Urinary bladder (tissue), 4 donors: ENCODE results near the gene C19orf25. TPM values are rescaled to one million over a fixed set of nuclear protein-coding genes. Genes with fewer than 3 reads are reported as not detected.

Experiments
- DNase-seq: peaks from one replicate; pipeline ENCODE4 v3.0.0-alpha.2; 2015; ENCODE audit errors: extremely low spot score
- H3K27ac ChIP-seq: one replicate; pipeline ENCODE4 v1.5.1; 2013; ENCODE audit warnings: low read depth, mild to moderate bottlenecking, moderate library complexity
- H3K36me3 ChIP-seq: one replicate; pipeline ENCODE4 v1.6.1; 2013; ENCODE audit warnings: mild to moderate bottlenecking, moderate library complexity; ENCODE audit not compliant: insufficient read depth
- H3K4me1 ChIP-seq: one replicate; pipeline ENCODE4 v1.6.1; 2013; ENCODE audit warnings: mild to moderate bottlenecking, moderate library complexity; ENCODE audit not compliant: insufficient read depth
- H3K4me3 ChIP-seq: one replicate; pipeline ENCODE4 v1.5.1; 2013; ENCODE audit warnings: low read depth, low read length
- WGBS: extraction: QIAGEN DNeasy Blood & Tissue Kit; methylation state at CpG from one replicate; pipeline ENCODE4 v1.1.7; 2013; 5-methylcytosine and 5-hydroxymethylcytosine counted together
- polyA plus RNA-seq: library from polyadenylated mRNA; stranded (reverse); fragments of 200-250 nt; gene quantifications from one replicate; pipeline ENCODE4 v1.2.3, GENCODE V29; 2013
- total RNA-seq: library from RNA; depleted of rRNA; stranded (reverse); fragments of >200 nt; gene quantifications from one replicate; pipeline ENCODE4 v1.2.3, GENCODE V29; 2014
- donor health status: healthy with polysubstance abuse.
- donor health status: healthy.

Gene C19orf25
- total and polyA plus RNA-seq, 2 donors: 15.0 to 40.5 TPM

GRCh38 chr19:1495799-1496713 lies 17.0 kb upstream of the C19orf25 start:
- 77% methylated on average over 40 of the region's 40 CpGs for WGBS
- no peak for DNase-seq
- Histone ChIP-seq H3K27ac (no peak overlapping the region), H3K36me3 (no peaks in the 10 kb centered on the region), H3K4me3 (no peak overlapping the region), H3K4me1 (no peaks in the 10 kb centered on the region)

- no peak for DNase-seq
- 85% methylated on average over 37 of the region's 37 CpGs for WGBS
- no peaks in the 10 kb centered on the region for H3K4me1 ChIP-seq
- H3K4me3 ChIP-seq: no peak overlapping the region
- H3K36me3 ChIP-seq: no peaks in the 10 kb centered on the region
- no peak overlapping the region for H3K27ac ChIP-seq
Measured at GRCh38 chr19:1495051-1495798, 16.2 kb upstream of the C19orf25 start.

GRCh38 chr19:1494115-1494815 lies 15.2 kb upstream of the C19orf25 start:
- H3K4me3 ChIP-seq: no peak overlapping the region
- no peak overlapping the region for H3K27ac ChIP-seq
- H3K4me1 ChIP-seq: no peaks in the 10 kb centered on the region
- no peaks in the 10 kb centered on the region for H3K36me3 ChIP-seq
- 53% methylated on average over 15 of the region's 15 CpGs for WGBS
- DNase-seq: no peak

GRCh38 chr19:1492474-1493006 lies 13.5 kb upstream of the C19orf25 start:
- 71% methylated on average over 10 of the region's 10 CpGs for WGBS
- Histone ChIP-seq H3K36me3 (no peaks in the 10 kb centered on the region), H3K4me1 (no peaks in the 10 kb centered on the region), H3K27ac (no peak overlapping the region), H3K4me3 (no peak overlapping the region)
- DNase-seq: no peak

- Histone ChIP-seq H3K4me3 (no peak overlapping the region), H3K4me1 (no peaks in the 10 kb centered on the region), H3K27ac (no peak overlapping the region), H3K36me3 (no peaks in the 10 kb centered on the region)
- no peak for DNase-seq
- 53% methylated on average over 12 of the region's 12 CpGs for WGBS
Measured at GRCh38 chr19:1491849-1492170, 12.8 kb upstream of the C19orf25 start.

DNA sequence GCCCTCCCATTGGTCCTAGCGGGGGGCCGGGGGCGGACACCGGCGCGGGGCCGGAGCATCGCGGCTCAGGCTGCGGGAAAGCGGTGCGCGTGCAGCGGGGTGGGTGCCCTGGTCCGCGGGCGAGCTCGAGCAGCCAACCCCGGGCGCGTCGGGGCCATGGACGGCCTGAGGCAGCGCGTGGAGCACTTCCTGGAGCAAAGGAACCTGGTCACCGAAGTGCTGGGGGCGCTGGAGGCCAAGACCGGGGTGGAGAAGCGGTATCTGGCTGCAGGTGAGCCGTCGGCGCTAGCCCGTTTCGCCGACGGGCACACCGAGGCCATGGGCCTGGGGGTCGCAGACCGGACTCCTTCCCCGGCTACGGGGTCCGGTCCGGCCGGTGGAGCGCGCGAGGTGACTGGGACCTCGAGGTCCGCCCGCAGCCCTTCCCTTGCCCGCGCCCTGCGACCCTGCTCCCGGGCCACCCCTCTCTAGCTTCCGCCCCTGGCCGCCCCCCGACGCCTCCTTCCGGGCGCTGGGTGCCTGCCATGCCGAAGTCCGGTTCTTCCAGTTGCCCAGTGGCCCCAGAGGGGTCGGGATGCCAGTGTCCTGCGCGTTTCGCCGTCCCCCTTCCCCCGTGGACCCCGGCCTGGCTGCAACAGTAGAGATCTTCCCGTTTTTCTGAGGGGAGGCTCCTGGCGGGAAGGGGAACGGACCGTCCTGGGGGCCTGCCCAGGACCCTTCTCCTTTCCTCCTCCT lies 12.3 kb upstream of the C19orf25 start, which contains the start of gene REEP6:
REEP6 (plus strand) TSS at position 68 of the 735 bp plus-strand sequence; CDS start at position 157, 89 bp downstream.
- 4% methylated on average over 73 of the region's 73 CpGs for WGBS
- H3K36me3 ChIP-seq: no peaks in the 10 kb centered on the region
- peak within 1 kb of the TSS; percentile 14 for H3K27ac ChIP-seq
- no peak for DNase-seq
- peak within 1 kb of the TSS; percentile 41 for H3K4me3 ChIP-seq
- no peaks in the 10 kb centered on the region for H3K4me1 ChIP-seq

DNA sequence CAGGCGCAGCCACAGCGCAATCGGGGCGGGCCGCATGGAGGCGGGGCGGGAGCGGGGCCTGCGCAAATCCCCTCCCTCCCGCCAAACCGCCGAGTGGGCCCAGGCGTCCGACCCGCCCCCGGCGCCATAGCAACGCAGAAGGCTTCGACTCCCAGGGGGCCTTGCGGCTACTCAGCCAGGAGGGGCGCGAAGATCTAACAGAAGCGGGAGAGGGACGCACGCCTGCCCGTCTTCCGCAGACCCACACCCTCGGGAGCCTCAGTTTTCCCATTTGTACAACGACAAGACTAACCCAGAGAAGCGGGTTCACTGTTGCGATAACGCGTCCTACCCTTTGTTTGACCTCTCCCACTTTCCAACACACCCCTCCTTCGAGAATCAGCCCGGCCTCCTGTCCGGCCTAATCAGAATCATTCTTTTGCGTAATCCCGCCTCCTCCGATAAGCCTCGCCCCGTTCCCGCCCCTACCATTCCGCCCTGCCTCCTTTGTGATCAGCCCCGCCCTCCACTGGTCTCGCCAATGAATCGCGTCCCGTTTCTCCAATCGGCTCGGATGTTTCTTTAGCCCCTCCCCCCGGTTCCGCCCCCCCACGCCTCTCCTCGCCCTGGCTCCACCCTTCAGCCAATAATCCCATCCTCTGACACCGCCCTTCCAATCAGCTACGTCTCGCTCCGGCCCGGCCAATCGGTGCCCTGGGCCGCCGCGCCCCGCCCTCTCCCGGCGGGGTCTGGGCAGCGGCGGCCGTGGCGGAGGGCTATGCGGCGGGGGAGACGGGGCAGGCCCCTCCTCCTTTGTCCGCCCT lies 11.5 kb upstream of the C19orf25 start, which contains the start of gene PCSK4:
PCSK4 (minus strand) TSS at position 40 of the 803 bp plus-strand sequence; CDS start at position 36, 4 bp downstream.
- under 1% methylated on average over 74 of the region's 74 CpGs for WGBS
- H3K27ac ChIP-seq: peak within 1 kb of the TSS; percentile 14

DNA sequence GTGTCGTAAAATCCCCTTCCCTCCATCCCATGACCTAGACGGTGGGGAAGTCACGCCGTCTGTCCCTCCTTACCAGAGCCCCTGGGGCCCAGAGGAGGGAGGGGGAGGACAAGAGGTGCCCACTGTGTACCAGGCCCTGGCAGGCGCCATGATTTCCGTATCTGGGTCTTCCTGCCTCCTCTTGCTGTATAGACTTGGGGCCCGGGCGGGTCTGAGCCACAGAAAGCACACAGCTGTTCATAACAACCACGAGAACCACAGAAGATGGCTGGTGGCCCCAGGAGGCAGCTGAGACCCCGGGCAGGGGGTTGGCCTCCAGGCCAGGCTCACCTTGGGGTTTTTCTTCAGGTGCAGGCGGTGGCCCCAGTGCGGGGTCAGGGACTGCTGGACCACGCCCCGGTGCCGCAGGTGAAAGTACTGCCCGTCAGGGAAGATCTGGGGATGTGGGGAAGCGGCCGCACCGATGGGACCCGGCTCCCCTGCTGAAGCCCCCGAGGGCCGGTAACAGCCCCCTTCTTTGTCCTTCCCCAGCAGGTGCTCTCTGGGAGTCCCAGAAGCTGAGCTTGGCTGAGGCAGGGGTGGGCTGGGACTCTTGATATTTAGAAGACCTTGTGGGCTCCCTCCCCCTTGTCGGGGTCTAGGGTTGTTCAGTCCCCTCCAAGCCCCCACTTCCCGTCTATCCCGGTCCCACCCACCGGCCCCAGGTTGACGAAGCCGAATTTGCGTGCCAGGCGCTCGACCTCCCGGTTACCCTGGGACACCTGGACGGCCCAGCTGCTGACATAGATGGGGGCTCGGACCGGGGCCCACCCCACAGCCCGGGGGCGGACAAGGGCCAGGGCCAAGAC lies 10.7 kb upstream of the C19orf25 start:
- DNase-seq: no peak
- Histone ChIP-seq H3K36me3 (no peaks in the 10 kb centered on the region), H3K27ac (peak overlapping the region; percentile 14), H3K4me3 (peak overlapping the region; percentile 41), H3K4me1 (no peaks in the 10 kb centered on the region)
- 21% methylated on average over 37 of the region's 37 CpGs for WGBS

More for the DNA sequence above, 11.5 kb upstream of the C19orf25 start, which contains the start of gene PCSK4:
- H3K4me3 ChIP-seq: peak within 1 kb of the TSS; percentile 41
- H3K4me1 ChIP-seq: no peaks in the 10 kb centered on the region
- DNase-seq: peak; percentile 98
- H3K36me3 ChIP-seq: no peaks in the 10 kb centered on the region

- 90% methylated on average over 11 of the region's 11 CpGs for WGBS
Measured at GRCh38 chr19:1488282-1488601, 9.2 kb upstream of the C19orf25 start.

GRCh38 chr19:1487576-1488281 lies 8.7 kb upstream of the C19orf25 start:
- Histone ChIP-seq H3K4me3 (no peak overlapping the region), H3K36me3 (no peaks in the 10 kb centered on the region), H3K4me1 (no peaks in the 10 kb centered on the region), H3K27ac (no peak overlapping the region)
- no peak for DNase-seq
- 93% methylated on average over 40 of the region's 40 CpGs for WGBS

More at GRCh38 chr19:1488282-1488601, 9.2 kb upstream of the C19orf25 start:
- Histone ChIP-seq H3K4me1 (no peaks in the 10 kb centered on the region), H3K4me3 (no peak overlapping the region), H3K27ac (no peak overlapping the region), H3K36me3 (no peaks in the 10 kb centered on the region)
- no peak for DNase-seq
